ENCODE results near the gene PDLIM4. TPM values are rescaled to one million over a fixed set of nuclear protein-coding genes. Genes with fewer than 3 reads are reported as not detected.

The PDLIM4 gene
- total and polyA plus RNA-seq, 9 donors = 3.4 to 63.4 (median 40.8) TPM

GRCh38 chr5:132313961-132314432, 56.5 kb downstream of the PDLIM4 start:
- Histone ChIP-seq H3K4me1 (ENCODE audit: insufficient read depth) (no peaks in the 10 kb centered on the region), H3K36me3 (no peaks in the 10 kb centered on the region), H3K4me3 (no peak overlapping the region), H3K9me3 (no peaks in the 10 kb centered on the region), H3K27ac (no peak overlapping the region), H3K27me3 (no peaks in the 10 kb centered on the region)
- WGBS, 3 donors = 95 to 97% (median 96%) methylated on average over 2 of the region's 2 CpGs
- TF ChIP-seq EP300 (IDR thresholded peaks at IDR 0.05) (no peak), POLR2A (IDR thresholded peaks at IDR 0.05) (no peak), CTCF (IDR thresholded peaks at IDR 0.05) (no peak)
- DNase-seq = no peak
- intact Hi-C loops (cut with DNase I) = no loop called here

- TF ChIP-seq CTCF (IDR thresholded peaks at IDR 0.05) (no peak), EP300 (IDR thresholded peaks at IDR 0.05) (no peak), POLR2A (IDR thresholded peaks at IDR 0.05) (no peak)
- WGBS, 3 donors = 82% methylated on average over 5 of the region's 5 CpGs
- no peaks in the 10 kb centered on the region for H3K9me3 ChIP-seq
- H3K27me3 ChIP-seq = no peaks in the 10 kb centered on the region
- no peak overlapping the region for H3K4me3 ChIP-seq
- no peaks in the 10 kb centered on the region for H3K36me3 ChIP-seq
- H3K4me1 ChIP-seq (ENCODE audit: insufficient read depth) = no peaks in the 10 kb centered on the region
- H3K27ac ChIP-seq = no peak overlapping the region
- DNase-seq = no peak
- intact Hi-C loops (cut with DNase I) = no loop called here
These were observed 58.1 kb downstream of the PDLIM4 start for GRCh38 chr5:132315529-132316067.

- H3K9me3 ChIP-seq = no peaks in the 10 kb centered on the region
- intact Hi-C loops (cut with DNase I) = no loop called here
- no peak overlapping the region for H3K27ac ChIP-seq
- H3K36me3 ChIP-seq = no peaks in the 10 kb centered on the region
- no peaks in the 10 kb centered on the region for H3K27me3 ChIP-seq
- DNase-seq = no peak
- H3K4me3 ChIP-seq = no peak overlapping the region
- no peak for TF ChIP-seq POLR2A (IDR thresholded peaks at IDR 0.05)
- TF ChIP-seq EP300 (IDR thresholded peaks at IDR 0.05) = no peak
- TF ChIP-seq CTCF (IDR thresholded peaks at IDR 0.05) = no peak
- H3K4me1 ChIP-seq (ENCODE audit: insufficient read depth) = no peaks in the 10 kb centered on the region
- 97 to 100% (median 100%) methylated on average over 1 of the region's 1 CpG for WGBS, 3 donors
These were observed 62.5 kb downstream of the PDLIM4 start for GRCh38 chr5:132319975-132320374.

GRCh38 chr5:132321109-132321721, 63.7 kb downstream of the PDLIM4 start:
- TF ChIP-seq EP300 (IDR thresholded peaks at IDR 0.05) = no peak
- TF ChIP-seq CTCF (IDR thresholded peaks at IDR 0.05) = no peak
- no peak for TF ChIP-seq POLR2A (IDR thresholded peaks at IDR 0.05)
- no peaks in the 10 kb centered on the region for H3K27me3 ChIP-seq
- no peak overlapping the region for H3K4me3 ChIP-seq
- H3K27ac ChIP-seq = no peak overlapping the region
- no peaks in the 10 kb centered on the region for H3K4me1 ChIP-seq (ENCODE audit: insufficient read depth)
- WGBS, 3 donors = 90 to 98% (median 98%) methylated on average over 3 of the region's 3 CpGs
- H3K9me3 ChIP-seq = no peaks in the 10 kb centered on the region
- H3K36me3 ChIP-seq = no peaks in the 10 kb centered on the region
- intact Hi-C loops (cut with DNase I) = no loop called here
- DNase-seq = no peak

Data from ovary (tissue), 9 donors.